GM18511 (cell line): Measurements from ENCODE around the gene GRID1.

Source experiments
- ATAC-seq: cut with Tn5 transposase; IDR thresholded peaks from one replicate; pipeline ENCODE4 v1.9.1; 2021; ENCODE audit warnings: mild to moderate bottlenecking, moderate library complexity; ENCODE audit not compliant: unreplicated experiment

GRID1 gene

DNA sequence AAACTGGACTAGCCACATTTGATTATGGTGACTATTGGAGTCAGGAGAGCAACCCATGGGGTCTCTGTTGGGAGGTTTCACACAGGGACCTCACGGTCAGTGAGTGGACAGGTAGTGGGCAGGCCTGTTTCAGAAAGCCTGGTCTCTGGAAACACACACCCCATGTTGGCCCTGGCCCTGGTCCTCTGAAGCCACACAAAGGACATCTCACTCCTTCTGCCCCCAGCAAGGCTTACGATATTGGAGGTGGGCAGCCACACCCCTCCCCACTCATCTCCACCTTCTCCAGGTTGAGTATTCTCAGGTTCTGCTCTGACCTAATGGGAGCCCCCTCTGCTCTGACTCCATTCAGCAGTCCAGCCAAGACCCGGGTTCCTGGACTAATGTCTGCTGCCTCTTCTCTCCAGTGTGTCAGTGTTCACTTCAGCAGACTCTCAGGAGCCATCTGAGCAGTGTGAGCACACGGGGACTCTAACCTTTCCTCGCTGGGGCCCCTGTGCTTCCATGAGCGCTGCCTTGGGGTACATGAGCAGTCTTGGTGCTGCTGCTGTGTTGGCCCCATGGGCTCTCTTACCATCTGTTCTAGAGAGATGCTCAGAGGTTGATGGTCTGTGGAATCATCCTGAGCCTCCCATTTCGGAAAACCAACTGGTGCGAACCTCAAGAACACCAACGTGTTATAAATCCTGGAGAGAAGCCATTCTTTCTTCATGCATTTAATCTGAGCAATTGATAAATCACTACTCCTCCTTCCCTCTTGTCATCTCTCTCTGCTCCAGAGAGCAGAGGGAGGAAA, 748.6 kb downstream of the GRID1 start:
- no peak for ATAC-seq

DNA sequence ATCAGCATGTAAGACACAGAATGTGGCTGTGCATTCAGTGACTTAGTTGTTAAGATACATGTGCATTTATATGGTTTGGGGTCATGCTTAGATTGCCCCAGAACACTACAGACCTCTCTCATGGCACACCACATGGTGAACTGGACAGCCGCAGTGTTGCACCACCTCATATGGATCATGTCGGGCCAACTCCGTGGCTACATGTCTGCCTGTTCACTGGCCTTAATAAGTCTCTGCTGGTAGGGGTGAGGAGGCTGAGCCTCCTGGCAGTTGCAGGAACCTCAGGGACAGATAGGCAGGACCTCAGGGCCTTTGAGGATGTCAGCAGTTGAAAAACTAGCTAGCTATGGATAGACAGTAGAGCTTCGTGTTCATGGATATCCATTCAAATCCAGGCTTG, 751.0 kb downstream of the GRID1 start:
- ATAC-seq = no peak

- no peak for ATAC-seq
Measured at GRCh38 chr10:85614981-85615380, 751.6 kb downstream of the GRID1 start.

DNA sequence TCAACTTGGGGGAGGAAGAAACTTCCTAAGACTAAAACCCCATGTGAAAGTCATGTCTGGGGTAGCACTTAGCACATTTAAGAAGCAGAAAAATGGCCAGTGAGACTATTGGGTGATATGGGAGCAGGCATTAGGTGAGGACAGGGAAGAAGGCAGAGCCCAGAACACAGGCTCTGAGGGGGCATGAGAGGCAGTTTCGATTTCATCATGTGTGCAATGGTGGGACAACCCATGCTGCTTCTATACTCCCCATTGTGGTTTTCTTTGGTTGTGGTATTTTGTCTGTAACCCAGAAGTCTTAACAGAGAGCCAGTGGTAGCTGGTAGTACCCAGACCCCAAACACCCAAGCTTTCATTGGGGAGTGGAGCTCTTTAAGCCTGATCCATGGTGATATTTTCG, 752.0 kb downstream of the GRID1 start:
- no peak for ATAC-seq

DNA sequence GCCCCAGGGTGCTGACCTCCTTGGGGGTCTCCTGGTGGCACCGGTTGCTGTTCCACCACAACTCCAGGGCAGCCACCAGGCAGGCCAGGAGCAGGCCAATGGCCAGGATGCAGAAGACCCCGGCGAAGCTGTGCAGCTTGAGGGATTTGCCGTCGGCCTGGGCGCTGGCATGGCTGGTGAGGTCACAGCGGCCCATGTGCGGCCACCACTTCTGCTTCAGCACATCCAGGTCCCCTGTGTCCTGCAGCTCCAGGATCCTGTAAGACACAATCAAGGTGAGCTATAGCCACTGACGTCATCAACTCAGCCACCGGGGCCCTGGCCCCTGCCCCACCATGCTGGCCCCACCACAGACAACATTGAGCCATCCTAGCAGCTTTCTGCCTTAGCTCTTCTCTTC, 753.2 kb downstream of the GRID1 start:
- ATAC-seq = no peak

DNA sequence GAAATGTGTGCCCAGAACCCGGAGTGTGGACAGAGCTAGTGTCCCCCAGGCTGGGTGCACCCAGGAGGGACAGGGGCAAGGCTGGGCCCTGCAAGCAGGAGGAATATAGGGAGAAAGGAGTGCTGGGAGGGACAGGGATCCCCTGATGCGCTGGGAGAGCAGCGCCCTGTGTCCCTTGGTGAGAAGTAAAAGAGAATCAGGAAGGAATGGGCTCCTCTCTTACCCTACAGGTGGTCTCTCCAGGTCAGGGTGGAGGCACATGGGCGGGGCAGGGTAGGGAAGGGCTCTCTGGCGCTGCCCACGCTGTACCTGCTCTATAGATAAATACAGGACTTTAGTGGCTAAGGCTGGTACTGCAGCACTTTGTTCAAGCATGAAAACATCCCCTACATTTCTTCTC, 753.8 kb downstream of the GRID1 start:
- peak; percentile 67 for ATAC-seq

GRCh38 chr10:85612378-85612775, 754.2 kb downstream of the GRID1 start:
- ATAC-seq = peak; percentile 94

DNA sequence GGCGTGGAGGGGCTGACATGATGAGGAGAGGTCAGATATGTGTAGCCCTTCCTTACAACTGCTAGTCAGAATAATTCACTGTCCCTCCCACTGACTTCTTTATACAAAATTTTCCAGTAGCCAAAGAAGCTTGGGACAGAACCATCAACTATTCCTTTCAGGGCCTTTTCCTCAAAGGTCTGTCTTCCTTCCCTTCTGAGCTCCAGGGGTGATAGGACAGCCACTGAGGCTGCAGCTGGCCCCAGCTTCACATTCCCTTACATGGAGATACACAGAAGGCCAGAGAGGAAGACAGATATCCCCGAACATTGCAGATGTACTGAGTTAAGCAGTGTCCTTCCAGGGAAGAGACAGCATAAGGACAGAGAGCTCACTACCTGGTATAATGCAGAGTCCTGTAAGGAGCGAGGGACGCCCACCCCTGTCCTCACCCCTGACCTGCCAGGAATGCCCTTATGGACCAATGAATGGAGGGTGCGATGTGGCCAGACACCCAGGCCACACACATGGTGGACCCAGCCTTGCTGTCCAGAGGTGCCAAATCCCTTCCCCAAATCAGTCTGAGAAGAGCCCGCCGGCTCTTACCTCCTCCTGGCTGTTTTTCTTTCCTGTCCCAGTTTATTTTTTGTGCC, 754.7 kb downstream of the GRID1 start:
- no peak for ATAC-seq

DNA sequence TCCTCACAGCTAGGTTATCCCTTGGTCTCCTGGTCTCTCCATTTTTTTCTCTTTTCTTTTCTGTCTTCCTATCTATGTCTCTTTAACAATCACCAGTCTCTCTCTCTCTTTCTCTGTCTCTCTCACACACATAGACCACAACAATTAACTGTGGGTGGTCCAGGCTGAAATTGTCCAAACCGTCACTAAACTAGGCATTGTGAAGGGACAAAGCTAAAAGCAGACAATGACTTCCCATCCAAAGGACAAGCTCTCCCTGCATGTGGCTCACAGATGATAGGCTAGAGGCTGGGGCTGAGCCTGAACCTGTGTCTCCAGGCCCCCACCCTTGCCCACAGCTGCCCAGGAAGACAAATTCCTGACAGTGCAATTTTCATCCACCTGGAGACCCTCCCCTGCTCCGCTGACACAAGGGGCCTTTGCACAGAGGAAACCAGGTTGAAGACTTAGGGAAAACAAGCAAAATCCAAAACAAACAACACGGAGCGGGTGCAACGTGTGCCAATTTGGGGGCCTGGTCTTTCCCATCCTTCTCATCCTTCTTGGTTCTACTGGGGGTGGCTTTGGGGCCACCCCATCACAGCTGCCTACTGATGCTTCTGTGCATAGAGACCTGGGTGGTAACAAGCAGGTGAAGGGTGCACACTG, 755.4 kb downstream of the GRID1 start:
- ATAC-seq = no peak

DNA sequence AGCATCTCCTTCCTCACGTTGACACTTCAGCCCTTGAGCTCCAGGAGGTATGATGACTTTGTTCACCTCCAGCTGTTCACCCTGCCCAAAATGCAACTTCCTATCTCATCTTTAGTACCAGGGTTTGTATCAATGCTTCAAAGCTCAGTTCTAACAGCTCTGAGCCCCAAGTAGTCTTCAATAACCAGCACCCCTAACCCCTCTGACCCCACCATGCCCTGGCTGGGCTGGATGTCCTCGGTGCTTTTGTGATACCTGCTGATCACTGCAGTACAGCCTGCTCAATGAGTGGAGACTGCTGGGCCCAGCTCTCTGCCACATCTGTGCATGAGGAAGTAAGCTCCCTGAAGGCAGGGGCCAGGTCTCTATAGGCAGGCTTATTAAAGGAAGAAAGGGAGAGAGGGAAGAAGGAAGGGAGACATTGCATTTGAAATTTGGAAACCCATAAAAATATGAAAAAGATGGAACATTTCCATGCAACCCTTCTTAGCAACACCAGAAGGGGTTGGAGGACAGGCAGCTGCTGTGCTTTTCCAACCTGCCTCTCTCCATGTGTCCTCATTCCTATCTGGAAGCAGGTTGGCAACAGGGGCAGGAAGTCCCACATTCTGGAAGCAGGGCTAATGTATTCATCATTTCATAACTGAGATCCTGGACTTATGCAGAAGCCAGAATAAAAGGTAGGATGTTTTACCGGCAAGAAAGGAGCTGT, 756.1 kb downstream of the GRID1 start:
- ATAC-seq = no peak

DNA sequence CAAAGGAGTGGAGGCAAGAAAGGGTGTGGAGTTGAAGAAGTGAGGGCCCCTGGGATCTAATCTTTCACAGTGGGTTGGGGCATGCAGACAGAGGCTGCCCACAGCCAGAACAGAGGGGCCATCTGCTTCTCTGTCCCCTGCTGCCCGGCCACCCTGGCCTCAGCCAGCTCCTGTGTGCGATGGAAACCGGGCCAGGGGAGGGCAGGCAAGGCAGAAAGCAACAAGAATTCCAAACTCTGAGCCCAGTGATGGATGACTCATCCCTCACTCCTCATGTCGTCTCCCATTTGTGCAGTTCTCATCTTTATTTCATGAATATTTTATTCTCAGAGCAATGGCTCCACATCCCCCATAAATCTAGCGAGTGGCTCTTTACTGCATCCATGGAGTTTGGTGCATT, 757.1 kb downstream of the GRID1 start:
- ATAC-seq = no peak

DNA sequence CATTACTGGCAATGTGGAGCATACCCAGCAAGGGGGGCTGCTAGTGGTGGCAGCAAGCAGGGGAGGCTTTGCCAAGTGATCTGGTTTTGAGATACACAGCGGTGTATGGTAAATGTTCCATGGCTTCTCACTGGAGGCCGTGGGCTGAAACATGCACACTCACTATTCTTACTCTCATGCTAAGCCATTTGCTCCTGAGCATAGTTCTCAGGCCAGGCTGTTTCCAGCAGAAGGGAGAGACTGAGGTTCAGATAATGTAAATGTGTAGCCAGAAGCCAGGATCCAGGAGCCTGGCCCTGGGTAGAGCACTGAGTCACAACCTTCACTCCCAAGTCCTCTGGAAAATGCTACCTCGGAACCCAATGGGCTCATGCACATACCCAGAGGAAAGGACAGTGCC, 757.9 kb downstream of the GRID1 start:
- no peak for ATAC-seq

DNA sequence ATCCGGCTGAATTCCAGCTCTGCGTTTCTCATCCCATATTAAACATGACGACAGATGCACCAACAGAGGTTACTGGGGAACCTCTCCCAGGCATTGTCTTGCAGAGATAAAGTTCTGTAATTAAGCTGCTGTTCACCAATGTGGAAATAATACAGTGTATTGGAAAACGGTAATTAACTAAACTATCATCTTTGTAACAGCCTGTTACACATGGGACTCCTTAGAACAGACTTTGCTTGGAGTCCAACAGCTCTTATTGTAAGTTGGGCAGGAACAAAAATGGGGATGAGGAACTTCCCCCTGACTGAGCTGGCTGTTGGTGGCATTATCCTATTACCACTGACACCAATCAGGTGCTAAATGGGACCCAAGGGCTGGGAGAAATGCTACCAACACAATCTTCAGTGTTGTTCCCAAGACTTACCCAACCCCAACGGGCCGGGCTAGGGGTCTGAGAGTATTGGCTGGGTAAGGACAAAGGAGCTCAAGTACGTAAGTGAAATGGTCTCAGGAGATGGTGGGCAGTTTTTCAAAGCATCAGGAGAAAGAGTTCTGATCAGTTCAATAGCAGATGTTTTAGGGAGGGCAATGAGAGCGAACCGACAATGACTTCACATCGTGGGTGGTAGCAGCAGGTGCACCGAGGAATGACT, 759.4 kb downstream of the GRID1 start:
- no peak for ATAC-seq

- ATAC-seq = no peak
Measured at GRCh38 chr10:85606401-85606800, 760.2 kb downstream of the GRID1 start.

DNA sequence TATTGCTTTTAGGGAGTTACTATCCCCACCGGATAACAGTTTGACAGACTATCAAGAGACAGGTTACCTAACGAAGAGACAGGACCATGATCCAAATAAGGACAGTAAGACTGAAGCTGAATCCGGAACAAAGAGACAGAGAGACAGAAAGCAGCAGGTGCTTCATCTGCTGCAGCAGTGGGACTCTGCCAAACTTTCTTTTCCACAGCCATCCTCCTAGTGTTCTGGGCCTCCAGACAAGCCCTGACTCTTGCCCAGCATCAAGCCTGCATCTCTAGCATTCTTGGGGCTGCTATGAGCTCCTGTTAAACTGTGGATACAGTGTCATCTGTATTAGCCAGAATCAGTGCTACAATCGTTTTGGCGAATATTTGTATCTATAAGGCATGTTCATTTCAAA, 761.7 kb downstream of the GRID1 start:
- ATAC-seq = no peak

GRCh38 chr10:85604136-85604725, 762.4 kb downstream of the GRID1 start:
- no peak for ATAC-seq

DNA sequence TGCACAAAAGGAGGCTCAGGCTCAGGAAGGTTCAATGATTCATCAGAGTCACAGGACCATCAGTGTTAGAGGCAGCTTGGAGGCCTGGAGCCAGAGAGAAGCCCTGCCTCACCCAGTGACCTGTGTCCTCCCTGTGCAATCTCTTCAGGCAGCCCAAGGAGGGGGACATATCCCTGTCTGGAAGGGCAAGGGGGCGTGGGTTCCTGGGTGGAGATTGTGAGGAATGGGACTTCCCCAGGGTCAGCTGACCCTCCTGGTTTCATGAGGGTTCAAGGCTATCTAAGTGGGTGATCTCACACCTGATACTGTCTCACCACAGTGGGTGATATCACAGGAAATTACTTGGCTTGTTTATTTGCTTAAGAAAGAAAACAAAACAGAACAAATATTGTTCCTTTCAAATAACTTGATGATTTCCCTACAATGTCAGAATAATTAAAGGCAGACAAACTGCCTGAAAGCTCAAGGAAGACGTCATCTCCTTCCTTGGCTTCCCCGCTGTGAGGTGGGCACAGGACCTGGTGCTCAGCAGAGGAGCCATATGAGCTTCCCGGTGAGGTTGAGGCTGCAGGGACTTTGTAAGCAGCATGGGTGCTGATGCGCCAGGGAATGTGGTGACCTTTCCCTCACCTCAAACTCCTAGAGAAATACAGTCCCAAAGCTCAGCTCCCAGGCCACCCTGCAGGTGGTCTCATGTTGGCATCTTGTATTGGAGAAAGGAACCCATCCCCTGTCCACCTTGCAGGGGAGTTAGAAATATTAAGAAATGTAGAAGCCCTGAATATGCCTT, 763.2 kb downstream of the GRID1 start:
- ATAC-seq = no peak

GRCh38 chr10:85602713-85603112, 763.9 kb downstream of the GRID1 start:
- no peak for ATAC-seq

DNA sequence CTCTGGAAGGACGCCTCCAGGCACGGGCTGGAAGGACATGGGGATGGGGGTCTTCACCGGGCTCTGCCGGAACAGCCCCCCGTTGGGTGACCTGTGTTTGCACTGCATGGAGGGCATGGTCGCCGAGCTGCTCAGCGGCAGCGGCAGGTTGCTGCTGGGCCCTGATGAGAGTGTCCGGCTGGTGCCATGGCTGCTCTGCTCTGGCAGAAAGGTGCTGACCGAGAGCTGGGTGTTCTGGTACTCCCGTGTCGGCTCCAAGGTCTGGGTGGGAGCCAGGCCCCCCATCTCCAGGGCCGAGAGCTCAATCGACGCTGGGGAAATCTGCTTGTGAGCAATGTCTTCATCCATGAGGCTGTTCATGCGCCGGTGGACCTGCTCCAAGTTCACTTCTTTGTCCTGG, 764.3 kb downstream of the GRID1 start:
- no peak for ATAC-seq

GRCh38 chr10:85601526-85601925, 765.1 kb downstream of the GRID1 start:
- no peak for ATAC-seq
